PC-9 (cell line): ENCODE measurements around the gene SEC62. TPM values are rescaled to one million over a fixed set of nuclear protein-coding genes. Genes with fewer than 3 reads are reported as not detected.

ENCODE experiments used
- BruUV-seq: library from RNA; stranded (reverse); fragments of 400-500 nt; replicated peaks from 2 replicates; lab custom pipeline; 2021; lab: Mats Ljungman, UMichigan
- CTCF ChIA-PET: fragments of 300-600 bp; sonication (Branson Sonifier 250); formaldehyde crosslinking; loops from one replicate; lab custom pipeline; 2022; ENCODE audit warnings: antibody characterized with exemption; lab: Charles Lee
- POLR2A ChIA-PET: fragments of 300-600 bp; sonication (Branson Sonifier 250); formaldehyde crosslinking; loops from one replicate; lab custom pipeline; 2022; ENCODE audit warnings: antibody characterized with exemption; ENCODE audit not compliant: unreplicated experiment; lab: Charles Lee
- DNase-seq, 2 experiments: peaks; one replicate each; pipeline versions ENCODE4 v3.0.0 to v3.0.0-alpha.2; 2015 to 2022; ENCODE audit warnings: mixed read lengths in 1 of 2
- H2AFZ ChIP-seq: fragments of 200-600 bp; sonication (generic); 2 replicates; pipeline ENCODE4 v1.8.1; 2017; ENCODE audit warnings: antibody characterized with exemption
- H3F3A ChIP-seq: fragments of 200-600 bp; sonication (generic); 2 replicates; pipeline ENCODE4 v1.8.1; 2017; ENCODE audit warnings: antibody characterized with exemption, mild to moderate bottlenecking, low read depth; ENCODE audit not compliant: insufficient read depth
- H3K27ac ChIP-seq: fragments of 200-600 bp; sonication (generic); 2 replicates; pipeline ENCODE4 v1.6.1; 2016; ENCODE audit warnings: mixed run types
- H3K27me3 ChIP-seq: fragments of 200-600 bp; sonication (generic); 2 replicates; pipeline ENCODE4 v1.6.1; 2016; ENCODE audit warnings: low read depth, mixed run types; ENCODE audit not compliant: insufficient read depth
- H3K36me3 ChIP-seq: fragments of 200-600 bp; sonication (generic); 2 replicates; pipeline ENCODE4 v1.6.1; 2016; ENCODE audit warnings: low read depth, mixed run types
- H3K4me1 ChIP-seq: fragments of 200-600 bp; sonication (generic); replicated peaks from 2 replicates; pipeline ENCODE4 v1.6.1; 2016; ENCODE audit warnings: mixed run types; ENCODE audit not compliant: insufficient read depth
- H3K4me2 ChIP-seq: fragments of 200-600 bp; sonication (generic); 2 replicates; pipeline ENCODE4 v1.6.1; 2017; ENCODE audit warnings: mixed run types
- H3K4me3 ChIP-seq: fragments of 200-600 bp; sonication (generic); 2 replicates; pipeline ENCODE4 v1.6.1; 2016; ENCODE audit warnings: mixed run types
- H3K79me2 ChIP-seq: fragments of 200-600 bp; sonication (generic); 2 replicates; pipeline ENCODE4 v1.6.1; 2017; ENCODE audit warnings: low read depth, mixed run types
- H3K9me2 ChIP-seq: fragments of 200-600 bp; sonication (generic); 2 replicates; pipeline ENCODE4 v1.8.1; 2017; ENCODE audit warnings: mild to moderate bottlenecking; ENCODE audit not compliant: insufficient read depth
- H3K9me3 ChIP-seq: fragments of 200-600 bp; sonication (generic); 2 replicates; pipeline ENCODE4 v1.8.1; 2016; ENCODE audit warnings: low read depth; ENCODE audit not compliant: insufficient read depth
- H4K20me1 ChIP-seq: fragments of 200-600 bp; sonication (generic); 2 replicates; pipeline ENCODE4 v1.8.1; 2017; ENCODE audit not compliant: insufficient read depth
- CTCF ChIP-seq: fragments of 200-600 bp; sonication (generic); conservative IDR thresholded peaks from 2 replicates; pipeline ENCODE4 v1.6.1; 2017; ENCODE audit warnings: mixed run types, antibody characterized with exemption, mild to moderate bottlenecking, moderate library complexity
- EZH2 ChIP-seq: fragments of 200-600 bp; sonication (generic); IDR thresholded peaks from 2 replicates; pipeline ENCODE4 v1.8.0; 2017; ENCODE audit warnings: antibody characterized with exemption, low read depth
- intact Hi-C: fragments of 100-400 bp; cut with micrococcal nuclease; formaldehyde crosslinking; loops from one replicate; pipeline ENCODE4 v1.10.0; 2022; ENCODE audit not compliant: unreplicated experiment
- total RNA-seq: library from RNA; stranded (reverse); gene quantifications from 2 replicates; pipeline ENCODE4 v1.2.3, GENCODE V29; 2021

The SEC62 gene
- total RNA-seq, 1 experiment from 2014 or later, result 99.6 TPM

DNA sequence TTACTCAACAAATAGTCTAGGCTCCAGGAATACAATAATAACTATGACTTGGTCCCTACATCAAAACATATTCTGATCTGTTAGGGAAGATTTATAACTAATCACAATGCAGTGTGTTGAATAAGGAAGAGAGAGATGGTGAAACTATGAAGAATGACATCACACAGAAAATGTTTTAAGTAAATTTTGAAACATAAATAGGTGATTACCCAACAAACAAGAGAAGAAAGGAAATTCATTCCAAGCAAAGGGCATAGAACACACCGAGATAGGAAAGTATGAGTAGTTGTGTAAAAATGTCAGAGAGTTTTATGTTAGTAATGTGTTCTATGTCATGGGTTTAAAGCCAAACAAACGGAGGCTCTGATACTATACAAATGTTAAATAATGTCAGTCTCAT, 13.4 kb downstream of the SEC62 start:
- H3K27me3 ChIP-seq, result no peaks in the 10 kb centered on the region
- no peak overlapping the region for H3K4me3 ChIP-seq
- ChIA-PET CTCF (no interaction called here), POLR2A (no interaction called here)
- DNase-seq, result peak in 1 of 2 experiments; percentile 44
- peaks cover 5% of the 10 kb centered on the region; the same call in 1 of the 2 replicates for H3K79me2 ChIP-seq
- H3K9me2 ChIP-seq, result no peaks in the 10 kb centered on the region
- intact Hi-C loops, result no loop called here
- H3K36me3 ChIP-seq, result peaks cover 81% of the 10 kb centered on the region
- TF ChIP-seq CTCF, result no peak
- H3K27ac ChIP-seq, result no peak overlapping the region
- H3F3A ChIP-seq, result no peaks in the 10 kb centered on the region; the same call in none of the 2 replicates
- BruUV-seq, result no TSS peak
- H2AFZ ChIP-seq, result no peak overlapping the region
- no peak overlapping the region for H3K4me2 ChIP-seq
- H4K20me1 ChIP-seq, result peaks cover 16% of the 10 kb centered on the region
- H3K9me3 ChIP-seq, result no peaks in the 10 kb centered on the region
- no peaks in the 10 kb centered on the region for H3K4me1 ChIP-seq

GRCh38 chr3:169984292-169984691, 17.7 kb downstream of the SEC62 start:
- no peak for DNase-seq
- ChIA-PET CTCF (no interaction called here), POLR2A (interaction anchor here (0.6 kb wide), 1 partner anchor 879 kb away, joined by 8 read pairs; no protein-coding TSS in a partner anchor)
- Histone ChIP-seq H2AFZ (no peak overlapping the region), H3K27me3 (no peaks in the 10 kb centered on the region), H3K36me3 (peaks cover 76% of the 10 kb centered on the region), H4K20me1 (peaks cover 4% of the 10 kb centered on the region; the same call in 1 of the 2 replicates), H3K9me2 (no peaks in the 10 kb centered on the region), H3K27ac (no peak overlapping the region), H3K9me3 (no peaks in the 10 kb centered on the region), H3K4me3 (no peak overlapping the region), H3K4me2 (no peak overlapping the region), H3F3A (peaks cover under 1% of the 10 kb centered on the region), H3K4me1 (no peaks in the 10 kb centered on the region), H3K79me2 (no peaks in the 10 kb centered on the region)
- no peak for TF ChIP-seq EZH2
- intact Hi-C loops, result no loop called here
- BruUV-seq, result no TSS peak

GRCh38 chr3:169990431-169990830, 23.8 kb downstream of the SEC62 start:
- TF ChIP-seq CTCF (no peak), EZH2 (no peak)
- H3K4me3 ChIP-seq, result no peak overlapping the region
- ChIA-PET CTCF (no interaction called here), POLR2A (interaction anchor here (0.6 to 0.7 kb wide), 2 partner anchors 90 to 132 kb away, joined by 7 to 8 read pairs; no protein-coding TSS in a partner anchor)
- H2AFZ ChIP-seq, result no peak overlapping the region
- no peaks in the 10 kb centered on the region for H3K79me2 ChIP-seq
- H3K27me3 ChIP-seq, result no peaks in the 10 kb centered on the region
- H3K4me2 ChIP-seq, result no peak overlapping the region
- BruUV-seq, result no TSS peak
- no peaks in the 10 kb centered on the region for H3K9me3 ChIP-seq
- intact Hi-C loops, result no loop called here
- H3K36me3 ChIP-seq, result peaks cover 66% of the 10 kb centered on the region
- H3F3A ChIP-seq, result peaks cover 4% of the 10 kb centered on the region; the same call in 1 of the 2 replicates
- no peaks in the 10 kb centered on the region for H3K9me2 ChIP-seq
- no peaks in the 10 kb centered on the region for H4K20me1 ChIP-seq
- H3K27ac ChIP-seq, result no peak overlapping the region
- H3K4me1 ChIP-seq, result no peaks in the 10 kb centered on the region
- DNase-seq, result no peak

DNA sequence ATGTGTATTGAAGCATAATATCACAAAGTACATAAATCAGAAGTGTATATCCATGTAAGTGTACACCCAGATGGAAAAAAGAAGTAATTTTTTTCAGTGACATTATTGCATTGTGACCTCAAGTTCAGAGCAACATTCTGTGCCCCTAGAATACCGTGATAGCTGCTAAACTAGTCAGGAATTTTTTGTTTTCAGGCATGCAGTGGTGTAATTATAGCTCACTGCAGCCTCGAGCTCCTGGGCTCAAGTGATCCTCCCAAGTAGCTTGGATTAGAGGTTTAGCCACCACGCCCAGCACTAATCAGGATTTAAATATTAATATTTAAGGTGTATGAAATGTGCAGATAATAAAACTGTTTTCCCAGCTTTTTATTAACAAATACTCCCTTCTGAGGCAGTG, 25.5 kb downstream of the SEC62 start:
- TF ChIP-seq CTCF, result no peak
- no peak for TF ChIP-seq EZH2
- DNase-seq, result no peak
- Histone ChIP-seq H3K36me3 (peaks cover 67% of the 10 kb centered on the region), H3F3A (peaks cover 4% of the 10 kb centered on the region; the same call in 1 of the 2 replicates), H4K20me1 (no peaks in the 10 kb centered on the region), H3K4me3 (no peak overlapping the region), H3K4me2 (no peak overlapping the region), H3K9me3 (no peaks in the 10 kb centered on the region), H3K4me1 (no peaks in the 10 kb centered on the region), H3K9me2 (no peaks in the 10 kb centered on the region), H3K27me3 (no peaks in the 10 kb centered on the region), H3K79me2 (no peaks in the 10 kb centered on the region), H2AFZ (no peak overlapping the region), H3K27ac (no peak overlapping the region)
- no TSS peak for BruUV-seq
- intact Hi-C loops, result no loop called here
- ChIA-PET CTCF (interaction anchor here (0.6 kb wide), 1 partner anchor 1547 kb away, joined by 5 read pairs; no protein-coding TSS in a partner anchor), POLR2A (no interaction called here)
